Keratinocyte (primary cell): ENCODE data around the gene UQCR10. TPM values are rescaled to one million over a fixed set of nuclear protein-coding genes. Genes with fewer than 3 reads are reported as not detected.
A peak's percentile ranks its signal among the peaks of the same experiment; 100 is the strongest.

Experiments used
- DNase-seq: peaks from one replicate; pipeline ENCODE4 v3.0.0-alpha.2; 2011; ENCODE audit warnings: low read depth, missing footprints, low spot score
- FAIRE-seq: peaks from 2 replicates; lab custom pipeline; 2011; peaks lifted over from hg19 to GRCh38; lab: Jason Lieb, UNC
- H2AFZ ChIP-seq: 2 replicates; pipeline ENCODE4 v1.6.0; 2012; ENCODE audit warnings: low read length, control low read depth, inconsistent platforms; ENCODE audit not compliant: control insufficient read depth
- H3K27ac ChIP-seq: 2 replicates; pipeline ENCODE4 v1.5.1; 2011; ENCODE audit warnings: low read length; ENCODE audit not compliant: control insufficient read depth, insufficient read depth
- H3K27me3 ChIP-seq: 3 replicates; pipeline ENCODE4 v1.6.0; 2011; ENCODE audit warnings: low read length; ENCODE audit not compliant: control insufficient read depth, insufficient read depth; ENCODE audit errors: extremely low read depth
- H3K36me3 ChIP-seq, 2 experiments: 2 replicates in 1 of 2; 3 replicates in 1 of 2; pipeline ENCODE4 v1.5.1; 2011; ENCODE audit warnings: low read length in 2 of 2, mild to moderate bottlenecking in 1 of 2; ENCODE audit not compliant: control insufficient read depth in 2 of 2, insufficient read depth in 2 of 2; ENCODE audit errors: extremely low read depth in 1 of 2
- H3K4me1 ChIP-seq: 3 replicates; pipeline ENCODE4 v1.5.1; 2011; ENCODE audit warnings: low read length; ENCODE audit not compliant: control insufficient read depth, insufficient read depth; ENCODE audit errors: extremely low read depth
- H3K4me2 ChIP-seq: 3 replicates; pipeline ENCODE4 v1.6.0; 2011; ENCODE audit warnings: low read depth, low read length; ENCODE audit not compliant: control insufficient read depth, insufficient read depth; ENCODE audit errors: extremely low read depth
- H3K4me3 ChIP-seq, 3 experiments: fragments of 200-600 bp in 1 of 3; sonication (generic) in 1 of 3; 2 replicates in 2 of 3; 3 replicates in 1 of 3; pipeline ENCODE4 v1.5.1; 2011 to 2016; ENCODE audit warnings: low read length in 3 of 3, mild to moderate bottlenecking in 3 of 3, control low read depth in 2 of 3, inconsistent platforms in 1 of 3, low read depth in 1 of 3, mixed read lengths in 1 of 3, mixed run types in 1 of 3, moderate library complexity in 1 of 3; ENCODE audit not compliant: control insufficient read depth in 2 of 3, insufficient read depth in 2 of 3; ENCODE audit errors: extremely low read depth in 1 of 3
- H3K79me2 ChIP-seq: 2 replicates; pipeline ENCODE4 v1.6.0; 2012; ENCODE audit warnings: low read length; ENCODE audit not compliant: control insufficient read depth, insufficient read depth
- H3K9ac ChIP-seq: 3 replicates; pipeline ENCODE4 v1.6.0; 2011; ENCODE audit warnings: low read length; ENCODE audit not compliant: control insufficient read depth, insufficient read depth; ENCODE audit errors: extremely low read depth
- H3K9me1 ChIP-seq: 3 replicates; pipeline ENCODE4 v1.6.0; 2011; ENCODE audit warnings: low read length; ENCODE audit not compliant: control insufficient read depth, insufficient read depth; ENCODE audit errors: extremely low read depth
- H3K9me3 ChIP-seq: 2 replicates; pipeline ENCODE4 v1.5.1; 2012; ENCODE audit warnings: low read depth, low read length; ENCODE audit not compliant: control insufficient read depth
- H4K20me1 ChIP-seq: 3 replicates; pipeline ENCODE4 v1.6.0; 2011; ENCODE audit warnings: low read length; ENCODE audit not compliant: control insufficient read depth, insufficient read depth; ENCODE audit errors: extremely low read depth
- CTCF ChIP-seq, 3 experiments: IDR thresholded peaks in 1 of 3; conservative IDR thresholded peaks in 1 of 3; optimal IDR thresholded peaks in 1 of 3; 2 replicates in 2 of 3; 3 replicates in 1 of 3; pipeline versions ENCODE3 to v1.5.1; 2011; ENCODE audit warnings: low read length in 3 of 3, mild to moderate bottlenecking in 3 of 3, moderate library complexity in 2 of 3, control low read depth in 1 of 3, inconsistent platforms in 1 of 3; ENCODE audit not compliant: insufficient read depth in 2 of 3; ENCODE audit errors: extremely low read depth in 1 of 3
- EZH2 ChIP-seq: IDR thresholded peaks from one replicate; pipeline ENCODE4 v1.6.1; 2012; ENCODE audit warnings: inconsistent platforms, mild to moderate bottlenecking, low read length, moderate library complexity
- dilution Hi-C: fragments of 300-500 bp; cut with MboI; formaldehyde crosslinking; loops from one replicate; pipeline ENCODE4 v1.7.0; 2020; ENCODE audit warnings: low sequenced_read_pairs; ENCODE audit not compliant: extremely low pct_ligation_motif_present
- polyA minus RNA-seq, 3 experiments: library from RNA; depleted of rRNA, polyadenylated mRNA; stranded (reverse); fragments of >200 nt; gene quantifications; 1 replicate in 1 of 3; 2 replicates in 1 of 3; 3 replicates in 1 of 3; pipeline ENCODE4 v1.2.3, GENCODE V29; 2011
- polyA plus RNA-seq, 5 experiments: library from polyadenylated mRNA; depleted of rRNA in 3 of 5; stranded (reverse) in 3 of 5; stranded (forward) in 1 of 5; unstranded in 1 of 5; fragments of >200 nt; gene quantifications; 1 replicate in 1 of 5; 2 replicates in 3 of 5; 3 replicates in 1 of 5; pipeline versions ENCODE4 v1.2.1 to v1.2.3, GENCODE V29; 2011 to 2012; ENCODE audit warnings: missing spikeins in 2 of 5, low read depth in 1 of 5, low replicate concordance in 1 of 5

Gene UQCR10
- 140 to 174 TPM (median 161 TPM) in 3 replicates for polyA plus RNA-seq
- polyA plus RNA-seq (2011; ENCODE audit: low read depth) = 54.9 TPM
- polyA plus RNA-seq (2011; cell fraction: cytosol; rRNA removed) = 168 and 172 TPM in 2 replicates
- 47.2 and 47.5 TPM in 2 replicates for polyA plus RNA-seq (2011; cell fraction: nucleus; rRNA removed)
- polyA plus RNA-seq (2012; ENCODE audit: low replicate concordance) = 144 and 189 TPM in 2 replicates
- polyA minus RNA-seq = 57.8 to 120 TPM (median 116 TPM) in 3 replicates
- 164 TPM for polyA minus RNA-seq (2011; cell fraction: cytosol; rRNA and poly(A)+ RNA removed)
- 17.3 and 18.8 TPM in 2 replicates for polyA minus RNA-seq (2011; cell fraction: nucleus; rRNA and poly(A)+ RNA removed)

- Histone ChIP-seq H3K9ac (peak within 1 kb of the TSS; percentile 94), H3K27ac (peak within 1 kb of the TSS; percentile 87), H3K4me1 (peaks cover 21% of the 10 kb centered on the region), H3K9me1 (no peaks in the 10 kb centered on the region), H3K9me3 (no peaks in the 10 kb centered on the region), H3K36me3 (peaks cover 8 to 13% of the 10 kb centered on the region in 2 experiments), H3K79me2 (peaks cover 34% of the 10 kb centered on the region), H4K20me1 (no peaks in the 10 kb centered on the region), H3K4me2 (peak within 1 kb of the TSS; percentile 92), H3K27me3 (no peaks in the 10 kb centered on the region), H2AFZ (peak within 1 kb of the TSS; percentile 99), H3K4me3 (peak within 1 kb of the TSS; percentile 77 to 98 (median 95))
- TF ChIP-seq EZH2 = no peak
- TF ChIP-seq CTCF (optimal IDR thresholded peaks at IDR 0.05 in 1 of 3, IDR thresholded peaks at IDR 0.05 in 1 of 3, conservative IDR thresholded peaks at IDR 0.05 in 1 of 3; ENCODE audit: extremely low read depth in 1 of 3, insufficient read depth in 2 of 3, low read length in 3 of 3) = no peak
- dilution Hi-C loops = no loop called here
- FAIRE-seq (peak; percentile 79), DNase-seq (no peak)
Measured at GRCh38 chr22:29767171-29768051, at the start of gene UQCR10. Gene UQCR10 (plus strand): TSS chr22:29767369. CDS start chr22:29767399, 30 bp downstream.

DNA sequence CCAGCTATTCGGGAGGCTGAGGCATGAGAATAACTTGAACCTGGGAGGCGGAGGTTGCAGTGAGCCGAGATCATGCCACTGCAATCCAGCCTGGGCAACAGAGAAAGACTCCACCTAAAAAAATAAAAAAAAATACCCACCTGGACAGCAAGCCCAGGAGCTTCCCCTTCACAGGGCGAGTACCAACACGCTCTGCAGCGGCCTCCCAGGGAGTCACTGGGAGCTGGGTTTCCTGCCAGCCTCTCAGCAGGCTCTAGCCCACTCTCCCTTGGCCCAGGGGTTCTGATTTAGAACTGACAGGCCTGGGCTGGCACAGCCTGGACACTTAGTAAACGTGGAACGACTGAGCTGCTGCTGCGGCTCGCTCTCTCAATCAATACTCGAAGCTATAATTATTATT lies 49.4 kb upstream of the UQCR10 start:
- TF ChIP-seq EZH2 (no peak), CTCF (optimal IDR thresholded peaks at IDR 0.05 in 1 of 3, IDR thresholded peaks at IDR 0.05 in 1 of 3, conservative IDR thresholded peaks at IDR 0.05 in 1 of 3; ENCODE audit: extremely low read depth in 1 of 3, insufficient read depth in 2 of 3, low read length in 3 of 3) (no peak)
- Histone ChIP-seq H3K36me3 (no peaks in the 10 kb centered on the region), H3K27ac (no peak overlapping the region), H3K9me1 (no peaks in the 10 kb centered on the region), H3K4me3 (no peak overlapping the region), H3K79me2 (no peaks in the 10 kb centered on the region), H3K9ac (no peak overlapping the region), H3K4me1 (peaks cover 11% of the 10 kb centered on the region), H4K20me1 (peaks cover 5% of the 10 kb centered on the region), H3K9me3 (no peaks in the 10 kb centered on the region), H3K27me3 (peaks cover 48% of the 10 kb centered on the region), H2AFZ (no peak overlapping the region), H3K4me2 (no peak overlapping the region)
- no peak for FAIRE-seq
- DNase-seq = no peak
- dilution Hi-C loops = no loop called here
